ENCODE results near the gene COMT. TPM values are rescaled to one million over a fixed set of nuclear protein-coding genes. Genes with fewer than 3 reads are reported as not detected.

Gene COMT
- total and polyA plus RNA-seq, 9 of the 15 experiments (the other 6 are each of a cell fraction or from before 2014, with no cell fraction given) = 12.5 to 351 (median 155) TPM

- in situ Hi-C loops (cut with MboI) = no loop called here
- WGBS (ENCODE audit: insufficient coverage, low coverage, missing lambda C conversion rate) = 79% methylated on average over 3 of the region's 3 CpGs
- no peak overlapping the region for H3K9ac ChIP-seq (ENCODE audit: insufficient read depth in 1 of 2, low read depth in 2 of 2, low read length in 2 of 2)
- peaks cover 42% of the 10 kb centered on the region; the same call in 2 of the 3 replicates for H3K36me3 ChIP-seq (ENCODE audit: control insufficient read depth, insufficient read depth, low read length)
- no peak overlapping the region for H3K4me2 ChIP-seq (ENCODE audit: insufficient read depth, low read length)
- H3K4me1 ChIP-seq (replicated peaks in 1 of 2; ENCODE audit: control insufficient read depth in 2 of 2, insufficient read depth in 2 of 2, low read length in 2 of 2) = peaks cover 18 to 86% of the 10 kb centered on the region in 2 experiments
- FAIRE-seq (no peak), DNase-seq (ENCODE audit: extremely low read depth in 1 of 4, low spot score in 3 of 4) (no peak), ATAC-seq (no peak)
- BruUV-seq (replicated peaks) = no TSS peak
- intact Hi-C loops (cut with micrococcal nuclease) = loop anchor here (10.0 kb wide), 2 partner anchors 258 to 318 kb away; no protein-coding TSS in a partner anchor
- peaks cover 25% of the 10 kb centered on the region for H3K9me1 ChIP-seq (ENCODE audit: control insufficient read depth, insufficient read depth, low read length)
- no peak overlapping the region for H3K27ac ChIP-seq (ENCODE audit: extremely low read depth, low read depth, low read length)
- no peaks in the 10 kb centered on the region for H3K27me3 ChIP-seq (ENCODE audit: control insufficient read depth in 2 of 2, insufficient read depth in 2 of 2, low read length in 2 of 2)
- ChIA-PET POLR2A (interaction anchor here (1.0 to 2.2 kb wide), 3 partner anchors 12 to 94 kb away, joined by 4 to 10 read pairs (median 4); no protein-coding TSS in a partner anchor), CTCF (ENCODE audit: low intra/inter-chr PET ratio) (no interaction called here)
- H4K20me1 ChIP-seq (replicated peaks; ENCODE audit: control insufficient read depth, insufficient read depth, low read length) = peaks cover 23% of the 10 kb centered on the region
- H2AFZ ChIP-seq (ENCODE audit: low read depth, low read length) = no peak overlapping the region
- TF ChIP-seq PRMT5 (CRISPR knock-in tag; IDR thresholded peaks at IDR 0.05) (peak; percentile 63; the same call in 1 of the 2 replicates), ZNF444 (CRISPR knock-in tag; IDR thresholded peaks at IDR 0.05) (no peak), KDM5B (IDR thresholded peaks at IDR 0.05; ENCODE audit: insufficient replicate concordance, low read depth, low read length) (peak; percentile 45), HNRNPLL (IDR thresholded peaks at IDR 0.05; ENCODE audit: low read depth, low read length, poor library complexity, severe bottlenecking) (peak; percentile 13), YY1 (IDR thresholded peaks at IDR 0.05; ENCODE audit: borderline replicate concordance in 1 of 3, control insufficient read depth in 1 of 3, extremely low read depth in 1 of 3, insufficient read depth in 3 of 3, insufficient read length in 1 of 3, insufficient replicate concordance in 2 of 3, low read depth in 1 of 3, low read length in 2 of 3) (peak in 1 of 3 experiments; percentile 5), TSHZ1 (CRISPR knock-in tag; IDR thresholded peaks at IDR 0.05) (no peak), CREB3L1 (IDR thresholded peaks at IDR 0.05; ENCODE audit: borderline replicate concordance, low read depth) (no peak), CHD2 (IDR thresholded peaks at IDR 0.05; ENCODE audit: low read depth, low read length) (0 out of 2 replicates have a peak, but pooled peaks have one; percentile 2), CHD1 (IDR thresholded peaks at IDR 0.05; ENCODE audit: low read length) (peak; percentile 74)
- no peaks in the 10 kb centered on the region for H3K79me2 ChIP-seq (ENCODE audit: control insufficient read depth, insufficient read depth, low read length)
- no peak overlapping the region for H3K4me3 ChIP-seq
- H3K9me3 ChIP-seq (replicated peaks; ENCODE audit: control insufficient read depth, insufficient read depth, low read depth, low read length) = no peaks in the 10 kb centered on the region
Observed at GRCh38 chr22:19976671-19977070, 35.1 kb downstream of the COMT start.
